ENCODE data around the gene SLC17A7.
A peak's percentile ranks its signal among the peaks of the same experiment; 100 is the strongest.
"Not testable (repeated sequence)": the region's sequence is repeated elsewhere in the genome, so short reads cannot be mapped to it uniquely, and the experiment has no call there.

Gene SLC17A7

GRCh38 chr19:49444100-49444700, 2.9 kb upstream of the SLC17A7 start:
- DNase-seq (ENCODE audit: low read depth, low spot score), result not testable (repeated sequence)

DNA sequence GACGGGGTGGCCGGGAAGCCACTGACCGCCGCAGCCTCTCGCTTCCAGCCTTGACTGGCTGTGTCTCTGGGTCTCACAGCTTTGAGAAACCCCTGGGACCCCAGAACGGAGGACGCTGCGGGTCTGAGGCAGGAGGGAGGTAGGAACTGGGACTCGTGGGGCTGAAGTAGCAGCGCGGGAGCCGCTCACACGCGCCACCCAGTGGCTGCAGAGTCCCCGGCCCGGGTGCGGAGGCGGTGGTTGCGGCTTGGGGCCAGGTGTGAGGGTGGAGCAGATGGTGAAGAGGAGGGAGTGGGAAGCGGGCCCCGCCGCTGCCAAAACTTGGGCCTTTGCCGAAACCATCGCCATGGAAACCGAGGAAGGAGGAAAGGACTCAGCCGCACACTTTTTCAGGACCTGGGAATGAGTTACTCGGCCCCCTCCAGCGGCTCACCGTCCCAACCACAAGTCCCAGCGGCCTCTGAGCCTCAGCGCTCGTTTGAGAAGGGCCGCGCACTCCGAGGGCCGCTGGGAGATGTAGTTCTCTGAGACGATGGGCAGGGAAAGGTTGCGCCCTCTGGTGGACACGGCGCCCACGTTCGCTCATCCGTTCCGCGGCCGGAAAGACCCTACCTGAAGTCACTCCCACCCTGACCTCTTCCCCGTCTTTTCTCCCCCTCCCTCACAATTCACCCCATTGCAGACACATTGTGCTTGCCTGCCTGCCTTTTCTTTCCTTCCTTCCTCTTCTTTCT, 2.2 kb upstream of the SLC17A7 start:
- DNase-seq (ENCODE audit: low read depth, low spot score), result peak; percentile 89

DNA sequence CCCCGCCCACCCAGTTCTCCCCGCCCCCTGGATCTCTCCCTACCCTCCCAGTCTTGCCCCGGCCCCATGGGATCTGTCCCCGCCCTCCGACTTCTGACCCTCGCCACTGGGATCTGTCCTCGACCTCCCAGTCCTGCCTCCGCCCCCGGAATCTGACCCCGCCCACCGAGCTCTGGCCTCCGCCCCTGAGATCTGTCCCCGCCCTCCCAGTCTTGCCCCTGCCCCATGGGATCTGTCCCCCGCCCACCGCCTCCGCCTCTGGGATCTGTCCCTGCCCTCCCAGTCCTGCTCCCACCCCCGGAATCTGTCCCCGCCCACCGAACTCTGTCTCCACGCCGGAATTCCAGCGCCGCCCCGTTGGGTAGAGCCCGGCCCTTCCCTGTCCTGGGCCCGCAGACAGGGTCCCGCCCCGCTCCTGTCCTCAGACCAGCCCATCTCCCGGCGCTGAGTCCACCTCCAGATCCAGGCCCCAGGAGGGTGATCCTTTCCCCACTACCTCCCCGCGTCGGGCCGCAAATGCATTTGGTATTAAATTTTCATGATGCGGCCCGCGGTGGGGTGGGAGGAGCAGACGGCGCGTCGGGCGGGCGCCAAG, 1.5 kb upstream of the SLC17A7 start:
- peak; percentile 50 for DNase-seq (ENCODE audit: low read depth, low spot score)

GRCh38 chr19:49442354-49442753, 1.0 kb upstream of the SLC17A7 start:
- DNase-seq (ENCODE audit: low read depth, low spot score), result no peak

DNA sequence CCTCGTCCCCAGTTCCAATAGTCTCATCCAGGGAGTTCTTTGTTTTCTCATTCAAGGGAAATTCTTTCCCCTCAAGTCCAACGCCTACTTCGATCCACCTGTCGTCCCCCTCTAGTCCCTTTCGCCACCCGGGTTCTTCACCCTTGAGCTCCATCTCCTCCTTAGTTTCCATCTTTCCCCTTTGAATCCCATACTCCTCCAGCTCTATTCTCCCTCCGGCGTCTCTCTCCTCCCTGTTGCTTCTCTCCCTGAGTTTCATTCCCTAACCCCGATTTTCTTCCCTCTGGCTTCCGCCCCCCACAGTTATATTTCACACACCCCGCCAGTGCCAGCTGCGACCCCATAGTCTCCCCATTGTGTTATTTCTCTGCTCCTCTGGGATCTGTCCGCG, 628 bp upstream of the SLC17A7 start:
- no peak for DNase-seq (ENCODE audit: low read depth, low spot score)

DNA sequence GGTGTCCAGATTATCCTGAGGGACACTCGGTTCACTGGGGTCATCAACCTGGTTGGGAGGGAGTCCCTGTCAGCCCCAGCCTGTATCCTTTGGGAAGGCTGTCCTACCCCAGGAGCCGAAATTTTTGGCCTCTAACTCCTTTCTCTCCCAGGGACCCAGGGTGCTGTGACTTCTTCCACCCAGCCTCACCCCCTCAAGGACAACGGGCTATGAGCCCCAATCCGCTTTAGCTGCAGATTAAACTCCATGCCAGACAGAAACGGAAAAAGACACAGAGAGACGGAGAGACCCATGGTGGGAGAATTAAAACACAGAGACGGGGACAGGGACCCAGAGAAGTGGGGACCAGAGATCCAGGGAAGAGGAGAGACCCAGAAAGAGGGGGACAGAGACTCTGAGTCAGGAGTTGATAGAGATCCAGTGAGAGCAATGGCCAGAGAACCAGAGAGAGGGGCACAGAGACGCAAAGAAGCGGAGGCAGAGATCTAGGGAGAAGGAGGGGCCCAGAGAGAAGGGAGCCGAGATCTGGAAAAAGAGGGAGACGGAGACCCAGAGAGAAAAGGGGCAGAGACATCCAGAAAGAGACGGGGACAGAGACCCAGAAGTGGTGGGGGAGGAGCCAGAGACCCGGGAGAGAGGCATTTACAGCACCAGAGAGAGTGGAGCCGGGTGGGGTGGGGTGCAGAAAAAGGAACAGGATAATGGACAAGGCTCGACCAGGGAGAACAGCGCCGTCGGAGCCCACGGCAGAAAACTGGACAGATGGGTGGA, 703 bp downstream of the SLC17A7 start:
- DNase-seq (ENCODE audit: low read depth, low spot score), result no peak

GRCh38 chr19:49439836-49440235, 1.5 kb downstream of the SLC17A7 start:
- DNase-seq (ENCODE audit: low read depth, low spot score), result no peak

GRCh38 chr19:49438261-49438660, 3.1 kb downstream of the SLC17A7 start:
- DNase-seq (ENCODE audit: low read depth, low spot score), result no peak

DNA sequence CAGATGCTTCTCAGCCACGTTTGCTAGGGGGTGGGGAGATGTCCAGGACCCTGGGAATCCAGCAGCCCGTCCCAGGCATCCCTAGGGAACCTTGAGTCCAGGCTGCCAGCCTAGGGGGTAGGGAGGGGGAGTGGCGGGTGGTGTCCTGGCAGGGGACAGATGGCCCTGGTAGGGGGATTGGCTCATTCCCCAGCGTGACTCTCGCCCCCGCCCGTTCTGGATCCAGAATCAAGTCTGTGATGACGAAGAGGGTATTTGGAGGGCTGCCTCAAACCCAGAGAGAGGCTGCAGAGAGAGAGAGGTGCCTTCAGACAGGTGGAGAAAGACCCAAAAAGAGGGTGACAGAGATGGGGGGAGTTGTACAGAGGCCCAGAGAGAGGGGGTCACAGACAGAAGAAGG, 4.1 kb downstream of the SLC17A7 start:
- DNase-seq (ENCODE audit: low read depth, low spot score), result no peak

- DNase-seq (ENCODE audit: low read depth, low spot score), result no peak
Observed at GRCh38 chr19:49436381-49437017, 4.8 kb downstream of the SLC17A7 start.

- DNase-seq (ENCODE audit: low read depth, low spot score), result no peak
Observed at GRCh38 chr19:49435670-49436069, 5.7 kb downstream of the SLC17A7 start.

- no peak for DNase-seq (ENCODE audit: low read depth, low spot score)
Observed at GRCh38 chr19:49434907-49435583, 6.3 kb downstream of the SLC17A7 start.

GRCh38 chr19:49433240-49433901, 8.0 kb downstream of the SLC17A7 start:
- DNase-seq (ENCODE audit: low read depth, low spot score), result no peak

- DNase-seq (ENCODE audit: low read depth, low spot score), result no peak
Observed at GRCh38 chr19:49432141-49433073, 8.9 kb downstream of the SLC17A7 start.

DNA sequence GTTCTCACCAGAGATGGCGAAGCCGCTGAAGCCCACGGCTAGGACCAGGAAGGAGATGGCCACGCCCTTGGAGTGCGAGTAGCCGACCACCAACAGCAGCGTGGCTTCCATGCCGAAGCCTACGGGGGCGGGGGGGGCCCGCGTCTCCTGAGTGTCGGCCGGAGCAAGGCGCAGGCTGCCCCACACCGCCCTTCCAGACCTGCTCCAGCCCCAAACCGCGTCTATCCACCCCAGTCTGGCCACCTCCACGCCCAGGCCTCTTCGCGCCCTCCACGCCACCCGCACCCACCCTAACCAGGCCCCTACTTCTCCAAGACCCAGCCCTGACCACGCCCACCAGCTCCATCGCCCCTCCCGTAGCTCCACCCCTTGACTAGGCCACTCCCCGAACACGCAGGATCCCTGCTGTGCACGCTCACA, 10.0 kb downstream of the SLC17A7 start:
- no peak for DNase-seq (ENCODE audit: low read depth, low spot score)

- no peak for DNase-seq (ENCODE audit: low read depth, low spot score)
Observed at GRCh38 chr19:49430678-49431329, 10.5 kb downstream of the SLC17A7 start.

DNA sequence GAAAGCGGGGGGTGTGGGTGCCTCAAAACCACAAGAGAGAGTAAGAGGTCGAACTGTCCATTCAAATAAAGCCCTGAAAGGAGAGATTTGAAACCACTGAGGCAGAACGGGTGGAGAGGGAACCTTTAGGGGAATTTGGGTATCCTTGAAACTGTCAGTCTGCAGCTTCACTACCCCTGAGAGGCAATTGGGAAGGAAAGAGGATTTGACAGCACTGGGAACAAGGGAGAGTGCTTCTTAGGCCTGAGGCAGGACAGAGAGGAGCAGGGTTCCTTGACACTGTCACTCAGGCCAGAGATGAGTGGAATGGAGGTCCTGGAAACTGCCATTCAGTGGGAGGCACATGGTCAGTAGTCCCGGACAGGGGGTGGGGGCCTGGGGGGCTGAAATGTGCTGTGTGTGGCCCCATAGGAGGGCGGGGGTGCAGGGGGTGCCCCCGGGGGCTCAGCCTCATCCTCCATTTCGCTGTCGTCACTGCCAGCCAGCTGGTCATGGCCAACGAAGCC, 11.1 kb downstream of the SLC17A7 start:
- no peak for DNase-seq (ENCODE audit: low read depth, low spot score)

- no peak for DNase-seq (ENCODE audit: low read depth, low spot score)
Observed at GRCh38 chr19:49428547-49429451, 12.5 kb downstream of the SLC17A7 start.

Measured in smooth muscle cell of the brain vasculature (primary cell).